UCSD-AML1 (cell line): ENCODE measurements around the gene IQGAP2.
"Not testable (repeated sequence)": the region's sequence is repeated elsewhere in the genome, so short reads cannot be mapped to it uniquely, and the experiment has no call there.

Experiments
- DNase-seq: peaks from one replicate; lab custom pipeline; 2025; ENCODE audit not compliant: unreplicated experiment; lab: John Stamatoyannopoulos, UW

IQGAP2 gene

DNA sequence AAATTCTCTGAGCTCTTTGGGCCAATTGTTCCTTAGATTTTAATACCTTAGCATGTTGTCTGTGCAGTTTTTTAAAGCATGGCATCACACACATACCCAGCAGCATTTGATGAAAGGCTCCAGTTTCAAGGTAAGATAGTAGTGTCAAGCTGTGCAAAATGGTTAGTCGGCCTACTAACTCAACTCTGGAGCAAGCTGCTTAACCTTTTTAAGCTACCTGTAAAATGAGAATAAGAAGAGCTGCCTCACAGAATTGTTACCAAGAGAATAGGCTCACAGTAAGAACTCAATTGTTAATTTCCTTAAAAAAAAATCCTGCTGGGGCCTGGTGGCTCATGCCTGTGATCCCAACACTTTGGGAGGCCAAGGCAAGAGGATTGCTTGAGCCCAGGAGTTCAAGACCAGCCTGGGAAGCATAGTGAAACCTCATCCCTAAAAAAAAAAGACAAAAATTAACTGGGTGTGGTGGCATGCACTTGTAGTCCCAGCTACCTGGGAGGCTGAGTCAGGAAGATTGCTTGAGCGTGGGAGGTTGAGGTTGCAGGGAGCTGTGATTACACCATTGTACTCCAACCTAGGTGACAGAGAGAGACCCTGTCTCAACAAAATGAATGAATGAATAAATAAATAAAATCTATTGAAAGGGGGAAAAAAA, 96.5 kb downstream of the IQGAP2 start:
- no peak for DNase-seq

DNA sequence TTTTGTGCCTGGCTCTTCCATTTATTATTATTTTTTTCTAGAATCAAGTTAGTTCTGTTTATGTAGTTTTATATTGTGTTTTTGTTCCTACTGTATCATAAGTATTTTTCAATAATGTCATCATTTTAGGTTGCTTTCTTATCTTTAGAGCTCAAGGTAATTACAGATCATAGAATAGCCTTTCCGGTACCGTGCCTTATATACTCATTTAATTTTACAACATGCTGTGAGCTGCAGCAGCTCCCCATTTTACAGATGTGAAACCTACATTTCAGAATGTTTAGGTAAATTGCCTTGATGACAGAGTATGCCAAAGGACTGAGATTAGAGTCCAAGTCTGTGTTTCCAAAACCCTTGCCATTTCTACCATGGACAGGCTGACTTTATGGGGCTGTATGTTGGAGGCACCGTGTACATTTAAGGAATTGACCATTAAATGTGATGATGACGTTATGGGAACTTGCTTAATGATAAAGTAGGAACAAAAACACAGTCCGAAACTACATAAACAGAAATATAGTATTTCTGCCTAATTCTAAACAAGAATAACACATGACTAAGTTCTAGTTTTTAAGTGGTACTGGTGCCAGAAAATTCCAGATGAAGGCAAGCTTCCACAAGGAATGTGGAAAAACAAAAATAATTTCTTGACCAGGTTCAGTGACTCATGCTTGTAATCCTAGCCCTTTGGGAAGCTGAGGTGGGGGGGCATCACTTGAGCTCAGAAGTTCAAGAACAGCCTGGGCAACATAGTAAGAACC, 97.7 kb downstream of the IQGAP2 start:
- DNase-seq, result no peak

DNA sequence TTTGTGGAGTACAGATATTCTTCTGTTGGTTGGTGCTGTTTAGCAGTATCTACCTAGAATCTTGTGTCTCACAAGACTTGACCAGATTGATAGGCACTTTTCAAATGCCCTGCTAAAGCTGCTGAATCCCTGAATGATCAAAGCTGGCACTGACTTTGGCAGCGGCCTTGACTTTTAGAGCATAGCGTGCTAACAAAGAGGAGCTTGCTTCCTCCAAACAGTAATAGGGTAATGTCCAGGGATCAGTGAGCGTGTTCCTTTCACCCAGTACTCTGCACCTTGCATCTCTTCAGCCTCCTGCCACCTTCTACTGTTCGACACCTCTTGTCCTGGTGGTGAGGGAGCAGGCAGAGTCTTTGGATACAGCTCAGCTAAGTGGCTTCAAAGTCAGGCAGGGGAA, 100.8 kb downstream of the IQGAP2 start:
- no peak for DNase-seq

DNA sequence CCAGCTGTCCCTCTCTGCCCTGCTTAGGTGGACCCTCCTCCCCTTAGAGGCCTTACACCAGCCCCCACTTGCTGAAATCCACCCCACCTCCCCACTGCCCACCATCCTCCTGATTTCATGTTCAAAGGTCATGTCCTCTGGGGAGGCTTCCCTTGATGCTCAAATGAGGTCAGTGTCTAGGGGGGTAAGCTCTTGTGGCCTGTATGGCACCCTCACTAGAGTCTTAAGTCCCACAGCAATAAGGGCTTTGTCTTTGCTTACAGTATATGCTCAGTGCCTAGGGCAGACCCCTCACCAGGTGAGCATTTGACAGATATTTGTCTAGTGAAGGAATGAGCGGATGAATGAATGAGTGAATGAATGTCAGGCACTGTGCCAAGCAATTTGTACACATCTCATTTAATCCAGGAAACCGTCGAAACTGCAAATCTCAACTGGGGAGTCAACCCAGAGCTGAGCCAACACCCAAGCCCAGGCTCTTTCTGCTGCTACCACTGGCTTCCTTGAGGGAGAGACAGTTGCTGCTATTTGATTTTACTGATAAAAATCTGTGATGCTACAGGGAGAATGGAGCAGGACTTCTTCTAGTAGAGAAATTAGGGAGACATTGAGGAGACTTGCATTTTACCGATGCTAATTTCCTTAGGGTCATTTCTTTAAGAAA, 101.9 kb downstream of the IQGAP2 start:
- no peak for DNase-seq

DNA sequence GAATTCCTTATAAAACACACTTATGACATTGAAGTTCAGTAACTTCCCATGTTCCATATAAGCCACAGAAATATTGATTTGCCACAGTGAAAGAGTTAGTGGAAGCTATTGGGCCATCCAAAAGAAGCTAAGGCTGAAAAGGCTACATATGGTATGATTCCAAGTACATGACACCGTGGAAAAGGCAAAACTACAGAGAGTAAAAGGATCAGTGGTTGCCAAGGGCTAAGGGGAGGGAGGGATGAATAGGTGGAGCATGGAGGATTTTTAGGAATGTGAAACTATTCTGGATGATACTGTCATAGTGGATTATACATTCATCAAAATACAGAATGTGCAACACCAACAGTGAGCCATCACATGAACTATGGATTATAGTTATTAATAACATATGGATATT, 110.4 kb downstream of the IQGAP2 start:
- no peak for DNase-seq

DNA sequence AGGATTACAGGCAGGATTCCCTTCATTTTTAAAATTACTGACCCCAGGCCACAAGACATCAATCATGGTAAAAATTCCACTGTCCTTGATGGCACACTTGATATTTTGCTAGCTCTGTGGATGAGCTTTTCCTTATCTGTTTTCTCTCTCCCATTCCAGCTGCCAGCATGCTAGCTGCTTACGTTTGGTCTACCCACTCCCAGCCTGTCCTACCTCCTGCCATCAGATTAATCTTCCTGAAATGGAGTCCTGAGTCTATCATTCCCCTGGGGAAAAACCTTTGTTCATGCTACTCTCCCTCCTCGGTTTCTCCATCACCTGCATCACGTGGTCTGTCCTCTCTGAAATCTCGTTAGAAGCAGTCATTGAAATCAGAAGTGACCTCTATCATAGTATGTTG, 111.2 kb downstream of the IQGAP2 start:
- no peak for DNase-seq

DNA sequence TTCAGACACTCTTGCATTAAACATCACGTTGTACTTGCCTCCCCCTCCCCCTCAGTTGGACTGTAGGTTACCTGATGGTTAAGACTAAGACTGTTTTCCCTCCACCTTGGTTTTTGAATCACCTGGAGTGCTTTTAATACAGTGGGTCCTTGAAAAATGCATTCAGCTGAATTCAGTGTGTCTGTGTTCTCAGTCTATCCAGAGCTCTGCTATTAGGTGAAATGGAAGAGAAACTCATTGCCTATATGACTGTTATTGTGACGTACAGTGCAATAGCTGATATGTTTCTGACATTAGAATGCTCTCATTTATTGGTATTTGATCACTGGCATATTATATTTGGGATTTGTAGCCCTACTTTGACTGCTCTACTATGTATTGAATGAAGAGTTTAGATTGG, 111.6 kb downstream of the IQGAP2 start:
- DNase-seq, result no peak

DNA sequence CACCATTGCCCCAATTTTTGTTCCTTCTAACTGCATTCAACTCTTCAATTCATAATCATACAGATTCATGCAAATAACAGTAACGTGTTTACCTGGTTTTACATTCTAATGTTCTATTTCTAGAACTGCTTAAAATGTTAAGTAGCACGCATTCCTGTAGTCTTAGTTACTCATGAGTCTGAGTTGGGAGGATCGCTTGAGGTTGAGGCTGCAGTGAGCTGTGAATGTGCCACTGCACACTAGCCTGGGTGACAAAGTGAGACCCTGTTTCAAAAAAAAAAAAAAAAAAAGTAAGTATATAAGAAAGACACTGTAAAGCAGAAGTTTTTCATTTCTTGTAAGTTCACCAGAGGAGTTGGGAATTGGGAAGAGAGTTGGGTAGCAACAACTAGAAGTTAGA, 114.2 kb downstream of the IQGAP2 start:
- no peak for DNase-seq

DNA sequence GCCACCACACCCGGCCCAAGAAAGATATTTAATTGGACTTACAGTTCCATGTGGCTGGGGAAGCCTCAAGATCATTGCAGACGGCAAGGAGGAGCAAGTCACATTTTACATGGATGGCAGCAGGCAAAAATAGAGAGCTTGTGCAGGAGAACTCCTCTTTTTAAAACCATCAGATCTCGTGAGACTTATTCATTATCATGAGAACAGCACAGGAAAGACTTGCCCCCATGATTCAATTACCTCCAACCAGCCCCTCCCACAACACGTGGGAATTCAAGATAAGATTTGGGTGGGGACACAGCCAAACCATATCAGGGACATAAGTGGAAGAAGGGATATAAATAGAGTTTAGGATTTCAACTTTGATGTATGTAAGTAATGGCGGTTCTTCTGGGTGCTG, 115.2 kb downstream of the IQGAP2 start:
- not testable (repeated sequence) for DNase-seq

DNA sequence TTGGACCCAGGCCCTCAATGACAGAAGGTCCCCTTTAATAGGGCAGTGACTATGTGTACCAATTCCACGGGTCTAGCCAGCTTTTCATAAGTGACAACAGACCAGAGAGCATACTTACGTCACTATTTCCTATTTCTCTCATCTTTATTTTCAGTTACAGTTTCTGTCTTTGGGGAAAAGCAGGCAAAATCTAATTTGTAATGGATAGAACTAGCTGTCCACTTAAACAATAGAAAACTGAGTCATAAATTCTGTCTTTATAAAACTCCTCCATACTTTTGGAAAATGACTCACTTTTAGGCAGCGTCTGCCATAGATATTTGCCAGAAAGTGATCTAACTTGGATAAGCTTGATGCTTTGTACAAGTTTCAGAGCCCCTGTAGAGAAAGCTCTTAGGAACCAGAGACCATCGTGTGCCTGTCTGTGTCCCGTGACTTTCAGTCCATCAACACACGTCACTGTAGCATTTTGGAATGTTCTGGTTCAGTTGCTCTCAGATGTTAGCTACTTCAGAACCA, 118.2 kb downstream of the IQGAP2 start:
- DNase-seq, result no peak

DNA sequence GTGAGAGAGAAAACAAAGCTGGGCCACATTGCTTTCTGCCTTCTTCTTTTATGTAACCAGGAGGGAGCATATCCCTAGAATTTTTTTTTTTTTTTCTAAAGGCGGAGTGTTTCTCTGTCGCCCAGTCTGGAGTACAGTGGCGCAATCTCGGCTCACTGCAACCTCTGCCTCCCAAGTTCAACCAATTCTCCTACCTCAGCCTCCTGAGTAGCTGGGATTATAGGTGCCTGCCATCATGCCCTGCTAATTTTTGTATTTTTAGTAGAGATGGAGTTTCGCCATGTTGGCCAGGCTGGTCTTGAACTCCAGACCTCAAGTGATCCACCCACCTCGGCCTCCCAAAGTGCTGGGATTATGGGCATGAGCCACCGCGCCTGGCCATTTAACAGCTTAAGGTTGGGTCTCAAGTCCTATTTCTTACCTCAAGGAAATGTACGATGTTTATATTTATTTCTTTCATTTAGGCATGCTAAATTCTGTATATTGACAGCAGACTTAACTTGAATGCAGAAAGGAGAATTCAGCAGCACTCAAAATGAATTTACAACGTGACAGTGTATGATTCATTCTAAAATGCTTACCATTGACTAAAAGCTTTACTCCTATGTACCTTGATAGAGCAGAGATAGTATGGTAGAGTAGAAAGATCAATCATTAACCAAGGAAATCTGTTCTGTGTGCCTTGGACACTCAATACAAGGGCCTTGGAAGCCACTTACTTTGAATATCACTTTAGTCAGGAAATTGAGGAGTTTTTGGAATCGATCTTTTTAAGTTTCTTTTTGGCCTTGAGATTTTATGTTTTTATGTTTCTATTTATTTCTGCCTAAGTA, 119.2 kb downstream of the IQGAP2 start:
- no peak for DNase-seq

DNA sequence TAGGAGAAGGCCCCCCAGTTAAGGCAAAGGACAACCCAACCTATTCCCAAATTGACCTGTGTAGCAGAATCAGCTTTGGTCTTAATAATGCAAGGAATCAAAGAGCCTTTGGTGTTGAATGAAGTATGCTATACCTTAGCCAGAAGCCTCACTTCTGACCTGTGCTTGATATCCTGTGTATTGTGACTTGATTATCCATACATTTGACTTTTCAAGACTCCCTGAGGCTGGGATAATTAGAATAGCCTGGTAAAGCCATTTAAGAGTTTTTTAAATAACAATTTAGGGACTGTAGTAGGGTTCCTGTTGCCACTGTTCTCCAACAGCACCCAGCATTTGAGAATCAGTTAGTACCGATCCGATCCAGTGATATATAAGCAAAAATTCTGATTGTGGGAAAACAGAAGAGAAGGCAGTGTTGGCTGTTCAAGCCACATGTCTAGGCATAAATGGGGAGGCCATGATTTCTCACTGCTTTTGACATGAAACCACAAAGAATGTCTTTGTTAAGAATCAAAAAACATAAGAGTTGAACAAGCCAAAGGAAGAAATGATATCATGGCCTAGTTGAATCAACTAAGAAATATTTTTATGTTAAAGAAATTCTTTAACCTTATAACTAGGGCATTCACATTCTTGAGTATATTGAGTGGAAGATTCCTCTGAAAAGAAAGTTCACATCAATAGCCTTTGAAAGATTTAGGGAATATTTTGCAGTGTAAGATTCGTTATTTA, 121.2 kb downstream of the IQGAP2 start:
- no peak for DNase-seq

DNA sequence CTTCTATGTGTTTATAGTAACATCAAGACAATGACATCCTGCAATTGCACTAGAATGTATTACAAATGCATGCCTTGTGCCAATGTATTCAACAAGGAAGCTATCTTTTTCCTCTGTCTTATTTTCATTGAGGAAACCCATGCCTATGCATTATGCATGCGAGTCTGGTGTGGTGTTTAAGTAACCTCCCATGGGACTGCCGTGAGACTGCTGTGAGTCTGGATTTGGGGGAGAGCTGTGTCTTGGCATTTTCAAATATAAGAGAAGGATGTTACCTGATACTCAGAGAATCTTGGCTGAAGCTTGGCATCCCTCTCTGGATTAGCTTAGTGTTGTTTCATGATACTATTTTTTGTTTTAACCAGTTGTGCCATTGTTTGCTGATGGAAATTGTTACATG, 121.8 kb downstream of the IQGAP2 start:
- no peak for DNase-seq

DNA sequence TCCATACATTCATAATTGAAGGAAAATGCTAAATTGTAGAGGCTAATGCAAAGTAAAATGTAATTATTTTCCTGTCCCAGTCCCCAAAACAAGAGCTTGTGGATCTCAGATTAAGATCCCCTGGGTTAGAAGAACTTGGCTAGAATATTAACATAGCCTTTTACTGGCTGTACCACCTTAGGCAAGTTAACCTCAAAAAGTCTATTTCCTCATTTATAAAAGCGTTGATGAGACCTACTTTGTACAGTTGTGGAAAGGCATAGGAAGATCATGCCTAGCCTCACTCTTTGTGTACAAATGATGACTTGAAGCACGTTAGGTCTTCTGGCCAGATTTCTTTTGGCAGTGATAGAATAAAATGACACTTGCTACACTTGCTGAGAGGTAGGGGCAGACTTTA, 122.9 kb downstream of the IQGAP2 start:
- no peak for DNase-seq

DNA sequence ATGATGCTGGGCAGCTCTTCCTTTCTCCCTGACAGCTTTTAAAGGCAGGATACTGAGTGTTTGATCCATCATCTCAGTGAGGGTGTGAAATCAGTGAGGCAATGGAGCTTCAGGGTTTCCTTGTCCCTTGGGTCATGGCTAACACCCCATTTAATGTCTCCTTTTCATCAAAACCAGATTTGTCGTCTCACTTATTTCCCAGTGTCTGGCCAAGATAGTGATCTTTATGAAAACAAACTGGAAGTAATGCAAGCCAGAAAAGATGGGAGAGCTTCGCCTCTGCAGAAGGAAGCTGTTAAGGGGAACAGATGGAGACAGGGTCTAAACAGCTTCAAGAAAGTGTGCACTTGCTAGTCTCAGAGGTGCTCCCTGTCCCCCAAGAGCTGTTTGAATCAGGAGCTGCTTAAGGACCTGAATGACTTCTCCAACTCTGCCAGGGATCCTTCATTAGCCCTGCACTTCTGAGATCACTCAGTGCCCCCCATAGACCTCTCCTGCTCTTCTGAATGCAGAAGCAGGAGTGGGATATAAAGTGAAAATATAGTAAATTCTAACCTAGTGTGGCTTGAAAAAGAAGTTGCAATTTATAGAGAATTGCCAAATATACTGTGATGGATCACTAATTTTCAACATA, 124.0 kb downstream of the IQGAP2 start:
- DNase-seq, result no peak

DNA sequence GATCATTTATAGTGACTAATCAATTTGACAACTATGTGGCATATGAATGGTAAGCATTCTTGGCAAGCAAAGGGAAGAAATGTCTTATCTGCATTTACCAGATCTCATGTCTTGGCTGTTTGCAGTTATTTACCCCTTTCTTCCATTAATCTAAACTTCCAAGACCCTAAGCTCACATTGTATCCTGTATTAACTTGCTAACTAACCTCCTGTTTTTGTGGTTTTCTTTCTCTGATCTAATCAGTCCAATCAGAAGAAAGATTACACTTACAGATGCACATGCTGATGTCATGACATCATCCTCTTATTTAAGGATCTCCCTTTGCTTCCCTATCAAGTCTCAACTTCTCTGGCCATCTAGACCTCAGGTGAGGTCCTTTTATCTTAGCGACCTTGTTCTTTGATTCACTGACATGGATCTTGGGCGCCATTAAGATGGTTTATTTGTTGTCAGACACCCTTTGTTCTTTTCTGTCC, 124.6 kb downstream of the IQGAP2 start:
- no peak for DNase-seq

DNA sequence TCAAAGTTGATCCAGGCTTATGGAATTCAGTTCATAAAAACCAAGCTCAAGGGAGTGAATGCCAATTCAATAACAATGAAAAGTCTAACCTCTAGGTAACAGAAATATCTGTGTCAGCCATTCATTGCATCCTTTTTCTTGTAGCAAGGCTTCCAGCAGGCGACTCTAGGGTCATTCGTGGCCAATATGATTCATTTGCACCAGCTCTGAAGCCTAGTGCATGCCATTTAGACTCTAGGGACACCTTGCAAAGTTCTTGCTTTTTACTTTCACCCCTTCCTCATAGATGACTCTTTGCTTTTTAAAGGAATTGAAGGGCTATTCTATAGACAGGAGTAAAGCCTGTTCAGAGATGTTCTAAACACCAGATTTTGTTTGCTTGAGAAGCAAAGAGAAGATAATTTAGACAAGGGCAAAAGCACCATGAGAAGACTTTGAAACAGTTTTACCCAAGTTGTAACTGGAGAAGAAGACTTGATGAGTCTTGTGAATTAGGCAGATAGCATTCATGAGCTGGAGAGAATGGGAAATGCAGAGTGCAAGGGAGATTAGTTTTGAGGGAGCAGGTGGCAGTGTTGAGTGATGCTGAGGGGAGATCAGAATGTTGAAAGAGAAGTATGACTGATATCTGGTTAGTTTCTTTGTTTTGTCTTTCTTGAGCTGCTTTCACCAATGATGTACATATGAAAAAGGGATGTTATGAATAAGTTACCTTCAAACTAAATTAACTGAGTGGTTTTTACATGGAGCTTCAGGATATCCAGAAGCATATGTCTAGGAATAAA, 125.7 kb downstream of the IQGAP2 start:
- no peak for DNase-seq

DNA sequence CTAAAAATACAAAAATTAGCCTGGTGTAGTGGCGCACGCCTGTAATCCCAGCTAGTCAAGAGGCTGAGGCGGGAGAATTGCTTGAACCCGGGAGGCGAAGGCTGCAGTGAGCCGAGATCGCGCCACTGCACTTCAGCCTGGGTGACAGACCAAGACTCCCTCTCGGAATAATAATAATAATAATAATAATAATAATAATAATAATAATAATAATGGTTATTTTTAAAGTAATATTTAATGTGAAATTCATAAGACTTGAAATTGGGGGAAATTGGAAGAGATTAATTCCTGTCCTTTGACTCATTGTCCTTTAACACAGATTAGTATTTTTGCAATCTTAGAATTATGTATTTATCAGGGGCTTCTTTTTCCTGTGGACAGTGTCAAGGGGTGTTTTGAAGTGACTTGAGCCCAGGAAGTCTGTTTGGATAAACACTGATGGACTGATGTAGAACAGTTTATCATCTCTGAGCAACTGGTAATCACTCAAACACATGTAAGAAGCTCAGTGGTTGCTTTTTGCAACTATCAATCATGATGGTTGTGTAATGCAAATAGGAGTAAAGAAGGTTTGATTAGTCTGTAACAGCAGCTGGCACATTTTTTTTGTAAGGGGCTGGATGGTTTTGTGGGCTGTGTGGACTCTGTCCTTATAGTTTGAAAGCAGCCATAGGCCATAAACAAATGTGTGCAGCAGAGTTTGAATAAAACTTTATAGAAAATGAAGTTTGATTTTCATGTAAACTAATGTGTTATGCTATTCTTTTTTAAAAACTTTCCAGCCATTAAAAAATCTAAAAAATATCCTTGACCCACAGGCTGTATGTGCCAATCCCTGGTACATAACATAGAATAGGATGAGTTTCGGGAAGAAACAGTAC, 126.6 kb downstream of the IQGAP2 start:
- no peak for DNase-seq
